Tibial nerve (tissue), 4 donors: Measurements from ENCODE around the gene CCL11. TPM values are rescaled to one million over a fixed set of nuclear protein-coding genes. Genes with fewer than 3 reads are reported as not detected.
A peak's percentile ranks its signal among the peaks of the same experiment; 100 is the strongest.

ENCODE experiments used
- DNase-seq, 2 donors: peaks; one replicate each; pipeline ENCODE4 v3.0.0-alpha.2; 2019; ENCODE audit warnings: low spot score in 2 of 2
- H3K27ac ChIP-seq, 4 donors: fragments of 200-600 bp; sonication (generic) in 3 of 4; one replicate each; pipeline ENCODE4 v1.5.1; 2017 to 2019; ENCODE audit warnings: mild to moderate bottlenecking in 1 of 4
- H3K27me3 ChIP-seq, 2 donors: fragments of 200-600 bp; sonication (generic) in 1 of 2; one replicate each; pipeline versions ENCODE4 v1.5.1 to v1.6.0; 2017 to 2019
- H3K36me3 ChIP-seq, 3 donors: fragments of 200-600 bp; sonication (generic); one replicate each; pipeline ENCODE4 v1.5.1; 2018 to 2019
- H3K4me1 ChIP-seq, 4 donors: fragments of 200-600 bp; sonication (generic) in 3 of 4; one replicate each; pipeline ENCODE4 v1.5.1; 2017 to 2019
- H3K4me3 ChIP-seq, 4 donors: fragments of 200-600 bp; sonication (generic) in 3 of 4; one replicate each; pipeline ENCODE4 v1.5.1; 2017 to 2019; ENCODE audit warnings: mild to moderate bottlenecking in 1 of 4, moderate library complexity in 1 of 4
- H3K9me3 ChIP-seq, 4 donors: fragments of 200-600 bp; sonication (generic) in 3 of 4; one replicate each; pipeline ENCODE4 v1.5.1; 2017 to 2019
- EP300 ChIP-seq, 2 donors: sonication (generic); formaldehyde crosslinking; IDR thresholded peaks; one replicate each; pipeline ENCODE4 v1.6.1; 2017; ENCODE audit warnings: antibody characterized with exemption in 2 of 2, mild to moderate bottlenecking in 1 of 2
- POLR2A ChIP-seq, 2 donors: fragments of 450-650 bp; IDR thresholded peaks; one replicate each; pipeline ENCODE4 v1.6.1; 2017; ENCODE audit warnings: antibody characterized with exemption in 2 of 2, mild to moderate bottlenecking in 2 of 2, moderate library complexity in 2 of 2
- WGBS, 2 donors: methylation state at CpG; one replicate each; pipeline ENCODE4 v1.1.5; 2018; 5-methylcytosine and 5-hydroxymethylcytosine counted together
- total RNA-seq, 4 donors: library from RNA; depleted of rRNA; stranded (reverse); fragments of >200 nt; gene quantifications; one replicate each; pipeline ENCODE4 v1.1.0, GENCODE V29; 2016
- TF ChIP-seq, protein P1 (sequence below), 5 experiments: fragments of 200-600 bp in 3 of 5; fragments of 450-650 bp in 2 of 5; sonication (generic) in 3 of 5; IDR thresholded peaks; one replicate each; pipeline ENCODE4 v1.5.1; 2016 to 2019; ENCODE audit warnings: antibody characterized with exemption in 5 of 5, mild to moderate bottlenecking in 3 of 5, moderate library complexity in 2 of 5

Gene CCL11
- total RNA-seq, 4 donors from 2014 or later = 3.9 TPM; not detected in 3

DNA sequence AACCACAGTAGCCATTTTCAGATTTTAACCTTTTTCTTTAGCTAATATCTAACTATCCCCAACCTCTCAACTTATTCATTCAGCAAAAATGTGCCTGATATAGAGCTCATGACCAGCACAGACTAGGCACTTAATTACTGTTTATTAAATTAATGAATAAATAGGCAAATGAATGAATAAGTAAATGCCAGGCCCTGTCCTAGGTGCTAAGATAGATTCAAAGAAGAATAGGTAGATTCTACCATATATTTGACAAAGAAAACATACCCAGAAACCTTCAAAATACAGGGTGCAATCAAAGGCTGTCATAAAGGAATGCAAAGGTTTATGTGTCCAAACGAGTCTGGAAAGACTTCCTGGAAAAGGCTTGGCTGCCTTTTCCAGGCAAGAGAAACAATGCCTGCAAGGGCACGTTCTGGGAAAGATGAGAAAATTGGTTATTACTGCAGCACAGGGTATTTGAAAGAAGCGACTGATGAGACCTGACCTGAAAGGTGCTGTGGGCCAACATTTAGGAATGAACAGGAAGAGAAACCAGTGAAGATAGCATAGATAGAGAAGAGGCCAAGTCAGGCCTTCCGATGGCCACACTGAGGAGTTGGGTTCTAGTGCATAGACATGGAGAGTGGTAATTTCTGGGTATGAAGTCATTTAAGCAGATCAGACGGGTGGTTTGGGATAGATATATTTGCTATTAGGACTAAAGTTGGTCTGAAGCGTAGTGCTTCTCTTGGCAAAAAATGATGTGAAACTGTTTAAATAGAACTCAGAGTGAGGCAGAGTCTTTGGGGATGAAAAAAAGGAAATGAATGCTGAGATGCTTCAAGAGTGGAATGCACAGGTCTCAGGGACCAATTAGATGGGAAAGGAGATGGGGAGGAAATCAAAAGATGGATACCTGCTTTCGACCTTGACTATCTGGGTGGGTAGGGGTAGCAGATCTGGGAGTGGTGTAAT lies 41.9 kb upstream of the CCL11 start:
- H3K4me1 ChIP-seq = peaks cover 0 to 65% (median 39%) of the 10 kb centered on the region in 4 donors
- peak overlapping the region in 1 of 4 donors; percentile 40 for H3K27ac ChIP-seq

DNA sequence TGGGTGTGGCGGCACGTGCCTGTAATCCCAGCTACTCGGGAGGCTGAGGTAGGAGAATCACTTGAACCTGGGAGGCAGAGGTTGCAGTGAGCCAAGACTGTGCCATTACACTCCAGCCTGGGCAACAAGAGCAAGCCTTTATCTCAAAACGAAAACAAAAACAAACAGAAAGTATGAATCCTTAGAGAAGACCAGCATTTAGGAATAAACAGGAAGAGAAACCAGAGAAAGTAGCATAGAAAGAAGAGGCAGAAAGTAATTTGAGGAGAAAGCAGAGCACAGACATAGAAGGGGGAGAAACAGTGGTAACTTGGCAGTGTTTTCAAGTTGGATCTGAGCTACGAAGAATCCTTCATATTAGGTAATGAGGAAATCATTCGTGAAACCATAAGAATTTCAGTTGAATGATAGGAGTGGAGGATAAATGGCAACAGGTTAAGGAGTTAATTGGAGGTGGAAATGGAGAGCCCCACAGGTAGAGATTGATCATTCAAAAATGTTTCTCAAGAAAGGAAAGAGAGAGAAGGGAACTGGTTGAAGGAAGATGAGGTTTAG lies 40.1 kb upstream of the CCL11 start:
- Histone ChIP-seq H3K9me3 (no peaks in the 10 kb centered on the region), H3K4me3 (no peak overlapping the region), H3K27ac (peak overlapping the region in 1 of 4 donors; percentile 10), H3K27me3 (no peaks in the 10 kb centered on the region), H3K4me1 (peaks cover 0 to 67% (median 42%) of the 10 kb centered on the region in 4 donors), H3K36me3 (no peaks in the 10 kb centered on the region)
- WGBS, 2 donors = 69 to 81% methylated on average over 6 of the region's 6 CpGs
- DNase-seq = no peak
- TF ChIP-seq, protein P1, sequence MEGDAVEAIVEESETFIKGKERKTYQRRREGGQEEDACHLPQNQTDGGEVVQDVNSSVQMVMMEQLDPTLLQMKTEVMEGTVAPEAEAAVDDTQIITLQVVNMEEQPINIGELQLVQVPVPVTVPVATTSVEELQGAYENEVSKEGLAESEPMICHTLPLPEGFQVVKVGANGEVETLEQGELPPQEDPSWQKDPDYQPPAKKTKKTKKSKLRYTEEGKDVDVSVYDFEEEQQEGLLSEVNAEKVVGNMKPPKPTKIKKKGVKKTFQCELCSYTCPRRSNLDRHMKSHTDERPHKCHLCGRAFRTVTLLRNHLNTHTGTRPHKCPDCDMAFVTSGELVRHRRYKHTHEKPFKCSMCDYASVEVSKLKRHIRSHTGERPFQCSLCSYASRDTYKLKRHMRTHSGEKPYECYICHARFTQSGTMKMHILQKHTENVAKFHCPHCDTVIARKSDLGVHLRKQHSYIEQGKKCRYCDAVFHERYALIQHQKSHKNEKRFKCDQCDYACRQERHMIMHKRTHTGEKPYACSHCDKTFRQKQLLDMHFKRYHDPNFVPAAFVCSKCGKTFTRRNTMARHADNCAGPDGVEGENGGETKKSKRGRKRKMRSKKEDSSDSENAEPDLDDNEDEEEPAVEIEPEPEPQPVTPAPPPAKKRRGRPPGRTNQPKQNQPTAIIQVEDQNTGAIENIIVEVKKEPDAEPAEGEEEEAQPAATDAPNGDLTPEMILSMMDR (IDR thresholded peaks at IDR 0.05) = no peak
- no peak for TF ChIP-seq EP300 (IDR thresholded peaks at IDR 0.05)
- no peak for TF ChIP-seq POLR2A (IDR thresholded peaks at IDR 0.05)

More for the DNA sequence above, 41.9 kb upstream of the CCL11 start:
- Histone ChIP-seq H3K27me3 (no peaks in the 10 kb centered on the region), H3K36me3 (no peaks in the 10 kb centered on the region), H3K4me3 (no peak overlapping the region), H3K9me3 (no peaks in the 10 kb centered on the region)
- 66 to 70% methylated on average over 7 of the region's 7 CpGs for WGBS, 2 donors
- no peak for DNase-seq
- TF ChIP-seq POLR2A (IDR thresholded peaks at IDR 0.05) = no peak
- TF ChIP-seq, protein P1 (IDR thresholded peaks at IDR 0.05) = no peak
- no peak for TF ChIP-seq EP300 (IDR thresholded peaks at IDR 0.05)

DNA sequence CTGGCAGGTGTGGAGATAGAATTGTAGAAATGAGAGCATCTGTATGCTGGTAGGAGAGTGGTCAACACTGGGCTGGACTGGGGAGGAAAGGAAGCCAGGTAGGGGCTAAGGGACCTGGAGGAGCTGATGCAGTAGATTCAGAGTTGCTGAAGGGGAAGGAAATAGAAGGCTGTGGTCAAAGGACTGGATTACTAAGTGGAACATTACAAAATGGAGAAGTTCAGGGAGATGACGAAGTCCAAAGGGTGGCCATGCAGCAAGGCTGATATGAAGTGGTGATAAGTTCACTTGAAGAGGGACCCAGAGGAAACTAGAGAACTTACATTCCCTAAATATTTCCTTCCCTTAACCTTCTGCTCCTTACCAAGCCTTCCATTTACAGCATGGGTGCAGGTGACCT lies 39.1 kb upstream of the CCL11 start:
- H3K27me3 ChIP-seq = no peaks in the 10 kb centered on the region
- H3K36me3 ChIP-seq = no peaks in the 10 kb centered on the region
- TF ChIP-seq, protein P1 (IDR thresholded peaks at IDR 0.05) = no peak
- no peak for TF ChIP-seq EP300 (IDR thresholded peaks at IDR 0.05)
- no peak for TF ChIP-seq POLR2A (IDR thresholded peaks at IDR 0.05)
- no peaks in the 10 kb centered on the region for H3K9me3 ChIP-seq
- H3K27ac ChIP-seq = no peak overlapping the region
- no peak for DNase-seq
- H3K4me1 ChIP-seq = peaks cover 0 to 67% (median 43%) of the 10 kb centered on the region in 4 donors
- 77 to 79% methylated on average over 1 of the region's 1 CpG for WGBS, 2 donors
- H3K4me3 ChIP-seq = no peak overlapping the region

DNA sequence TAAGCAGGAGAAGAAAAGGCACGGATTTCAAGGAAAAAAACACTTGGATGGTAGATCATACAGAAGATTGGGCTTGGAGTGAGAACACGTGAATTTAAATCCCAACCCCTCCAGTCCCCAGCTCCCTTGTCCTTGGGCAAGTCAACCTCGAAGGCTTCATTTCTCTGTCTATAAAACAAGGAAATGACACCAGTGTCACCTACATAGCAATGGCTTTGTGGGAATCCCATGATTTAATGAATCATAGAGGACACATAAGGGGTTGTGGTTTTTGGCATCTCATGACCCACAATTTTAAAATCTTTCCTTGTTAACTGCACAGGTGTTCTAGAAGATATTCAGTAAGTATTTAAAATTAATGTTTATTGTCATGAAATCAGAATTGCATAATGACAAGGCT lies 38.7 kb upstream of the CCL11 start:
- WGBS, 2 donors = 73 to 85% methylated on average over 3 of the region's 3 CpGs
- peaks cover 0 to 67% (median 45%) of the 10 kb centered on the region in 4 donors for H3K4me1 ChIP-seq

More for the DNA sequence above, 38.7 kb upstream of the CCL11 start:
- Histone ChIP-seq H3K36me3 (no peaks in the 10 kb centered on the region), H3K4me3 (no peak overlapping the region), H3K27me3 (no peaks in the 10 kb centered on the region), H3K9me3 (no peaks in the 10 kb centered on the region), H3K27ac (no peak overlapping the region)
- no peak for DNase-seq
- TF ChIP-seq POLR2A (IDR thresholded peaks at IDR 0.05) = no peak
- TF ChIP-seq, protein P1 (IDR thresholded peaks at IDR 0.05) = no peak
- no peak for TF ChIP-seq EP300 (IDR thresholded peaks at IDR 0.05)
